K562 (cell line): ENCODE data around the gene BANP. TPM values are rescaled to one million over a fixed set of nuclear protein-coding genes. Genes with fewer than 3 reads are reported as not detected.
"Not testable (repeated sequence)": the region's sequence is repeated elsewhere in the genome, so short reads cannot be mapped to it uniquely, and the experiment has no call there.

Experiments used
- ATAC-seq: fragments of 200-7000 bp; cut with Tn5 transposase; 3 replicates; pipeline ENCODE4 v1.9.1; 2020; ENCODE audit warnings: moderate library complexity
- BruUV-seq: library from RNA; stranded (reverse); fragments of 400-500 nt; replicated peaks from 2 replicates; lab custom pipeline; 2021; lab: Mats Ljungman, UMichigan
- CTCF ChIA-PET: fragments of 300-600 bp; formaldehyde crosslinking; extraction: SDS; loops from one replicate; lab custom pipeline; 2021; ENCODE audit warnings: low intra/inter-chr PET ratio; lab: Yijun Ruan, JAX
- POLR2A ChIA-PET: fragments of 300-600, 350-650 bp; sonication (Branson Sonifier 250); formaldehyde crosslinking; extraction: SDS; loops from one replicate; lab custom pipeline; 2021; ENCODE audit warnings: antibody characterized with exemption, inconsistent platforms; lab: Yijun Ruan, JAX
- DNase-seq, 4 experiments: peaks; one replicate each; pipeline versions ENCODE4 v3.0.0 to v3.0.0-alpha.2; 2011 to 2018; ENCODE audit warnings: low spot score in 3 of 4, mixed read lengths in 3 of 4; ENCODE audit errors: extremely low read depth in 1 of 4
- FAIRE-seq: peaks from 2 replicates; lab custom pipeline; 2011; peaks lifted over from hg19 to GRCh38; lab: Jason Lieb, UNC
- H2AFZ ChIP-seq: 2 replicates; pipeline ENCODE4 v1.6.0; 2011; ENCODE audit warnings: low read depth, low read length, control low read depth, inconsistent platforms
- H3K27ac ChIP-seq: fragments of 200-600 bp; 3 replicates; pipeline ENCODE4 v1.8.0; 2011; ENCODE audit warnings: low read depth, mild to moderate bottlenecking, control low read depth, inconsistent platforms, low read length, moderate library complexity, mixed read lengths; ENCODE audit errors: extremely low read depth
- H3K27me3 ChIP-seq, 2 experiments: fragments of 300-600 bp in 1 of 2; 2 replicates in 1 of 2; 3 replicates in 1 of 2; pipeline versions ENCODE4 v1.6.0 to v1.8.0; 2011; ENCODE audit warnings: inconsistent platforms in 2 of 2, low read length in 2 of 2, mild to moderate bottlenecking in 1 of 2, mixed read lengths in 1 of 2, moderate library complexity in 1 of 2; ENCODE audit not compliant: control insufficient read depth in 2 of 2, insufficient read depth in 2 of 2
- H3K36me3 ChIP-seq: fragments of 300-600 bp; 3 replicates; pipeline ENCODE4 v1.8.0; 2011; ENCODE audit warnings: mild to moderate bottlenecking, low read length, inconsistent platforms; ENCODE audit not compliant: control insufficient read depth, insufficient read depth
- H3K4me1 ChIP-seq, 2 experiments: fragments of 200-600 bp in 1 of 2; replicated peaks in 1 of 2; 2 replicates in 1 of 2; 3 replicates in 1 of 2; pipeline versions ENCODE4 v1.5.1 to v1.8.0; 2011; ENCODE audit warnings: inconsistent platforms in 2 of 2, low read length in 2 of 2, mild to moderate bottlenecking in 1 of 2, mixed read lengths in 1 of 2, moderate library complexity in 1 of 2; ENCODE audit not compliant: control insufficient read depth in 2 of 2, insufficient read depth in 2 of 2
- H3K4me2 ChIP-seq: 2 replicates; pipeline ENCODE4 v1.6.1; 2011; ENCODE audit warnings: low read length, control low read depth, inconsistent platforms, mixed read lengths; ENCODE audit not compliant: insufficient read depth
- H3K4me3 ChIP-seq: fragments of 200-600 bp; sonication (generic), shearing (Covaris generic); 2 replicates; pipeline ENCODE4 v1.5.1; 2016; ENCODE audit warnings: control low read depth, inconsistent platforms
- H3K79me2 ChIP-seq: fragments of 200-600 bp; 3 replicates; pipeline ENCODE4 v1.8.0; 2011; ENCODE audit warnings: low read length, inconsistent platforms; ENCODE audit not compliant: control insufficient read depth, insufficient read depth
- H3K9ac ChIP-seq, 2 experiments: 2 replicates each; pipeline versions ENCODE4 v1.6.0 to v1.6.1; 2011; ENCODE audit warnings: low read depth in 2 of 2, low read length in 2 of 2, control low read depth in 1 of 2, inconsistent platforms in 1 of 2, mild to moderate bottlenecking in 1 of 2, mixed read lengths in 1 of 2; ENCODE audit not compliant: insufficient read depth in 1 of 2
- H3K9me1 ChIP-seq: one replicate; pipeline ENCODE4 v1.6.0; 2011; ENCODE audit warnings: inconsistent platforms, mild to moderate bottlenecking, low read length, moderate library complexity; ENCODE audit not compliant: control insufficient read depth, insufficient read depth
- H3K9me3 ChIP-seq: replicated peaks from 2 replicates; pipeline ENCODE4 v1.5.1; 2011; ENCODE audit warnings: low read depth, low read length, inconsistent platforms; ENCODE audit not compliant: control insufficient read depth, insufficient read depth
- H4K20me1 ChIP-seq: replicated peaks from 2 replicates; pipeline ENCODE4 v1.6.1; 2011; ENCODE audit warnings: low read length, inconsistent platforms, mixed read lengths; ENCODE audit not compliant: control insufficient read depth, insufficient read depth
- AFF1 ChIP-seq, 2 experiments: fragments of 450-650 bp; IDR thresholded peaks; 2 replicates each; pipeline ENCODE4 v1.6.1; 2018; ENCODE audit warnings: mild to moderate bottlenecking in 2 of 2, low read depth in 1 of 2; ENCODE audit not compliant: partially characterized antibody in 2 of 2
- DEAF1 ChIP-seq: fragments of 450-650 bp; formaldehyde crosslinking; IDR thresholded peaks from 2 replicates; pipeline ENCODE4 v1.4.0; 2020; ENCODE audit warnings: mild to moderate bottlenecking, moderate library complexity
- SIN3B ChIP-seq: fragments of 450-650 bp; IDR thresholded peaks from 2 replicates; pipeline ENCODE4 v1.6.1; 2017; ENCODE audit warnings: low read depth, mild to moderate bottlenecking, moderate library complexity
- WGBS: fragments of 100-300 bp; shearing (Covaris generic); methylation state at CpG from one replicate; pipeline ENCODE4 v1.1.6; 2016; ENCODE audit warnings: low coverage, mixed read lengths; ENCODE audit not compliant: insufficient coverage; ENCODE audit errors: missing lambda C conversion rate; 5-methylcytosine and 5-hydroxymethylcytosine counted together
- in situ Hi-C: fragments of 300-500 bp; cut with MboI; formaldehyde crosslinking; loops from 4 replicates; pipeline ENCODE4 v1.15.0; 2018; ENCODE audit warnings: inconsistent platforms, mixed read lengths
- intact Hi-C: fragments of 100-400 bp; cut with micrococcal nuclease; formaldehyde crosslinking; loops from 2 replicates; pipeline ENCODE4 v1.14.2; 2022
- polyA plus RNA-seq, 8 experiments: library from polyadenylated mRNA; depleted of rRNA in 4 of 8; stranded (reverse) in 5 of 8; unstranded in 3 of 8; fragments of >200 nt; fragmentation: Nextera tagmentation in 2 of 8; fragmentation: Illumina TruSeq in 1 of 8; extraction: Ambion mirVana in 2 of 8; extraction: Trizol in 1 of 8; gene quantifications; 2 replicates each; pipeline versions ENCODE4 v1.2.1 to v1.2.3, GENCODE V29; 2011 to 2014; ENCODE audit warnings: inconsistent platforms in 1 of 8, missing spikeins in 1 of 8
- total RNA-seq, 7 experiments: library from RNA; depleted of rRNA in 6 of 7; stranded (reverse); fragments of >200 nt in 6 of 7; fragmentation: Illumina TruSeq in 2 of 7; extraction: Trizol in 2 of 7; gene quantifications; 2 replicates each; pipeline versions ENCODE4 v1.2.1 to v1.2.3, GENCODE V29; 2011 to 2021; ENCODE audit warnings: low replicate concordance in 1 of 7
- TF ChIP-seq, protein P1 (sequence below): fragments of 450-650 bp; IDR thresholded peaks from 2 replicates; pipeline ENCODE4 v1.6.1; 2016

The BANP gene
- total and polyA plus RNA-seq, 9 of the 15 experiments (the other 6 are each of a cell fraction or from before 2014, with no cell fraction given) = 4.6 to 22.1 (median 15.6) TPM

- 0 out of 2 replicates have a peak, but pooled peaks cover 5% of the 10 kb centered on the region for H4K20me1 ChIP-seq
- no peaks in the 10 kb centered on the region for H3K36me3 ChIP-seq
- no peak overlapping the region for H2AFZ ChIP-seq
- no peaks in the 10 kb centered on the region for H3K79me2 ChIP-seq
- TF ChIP-seq, protein P1, sequence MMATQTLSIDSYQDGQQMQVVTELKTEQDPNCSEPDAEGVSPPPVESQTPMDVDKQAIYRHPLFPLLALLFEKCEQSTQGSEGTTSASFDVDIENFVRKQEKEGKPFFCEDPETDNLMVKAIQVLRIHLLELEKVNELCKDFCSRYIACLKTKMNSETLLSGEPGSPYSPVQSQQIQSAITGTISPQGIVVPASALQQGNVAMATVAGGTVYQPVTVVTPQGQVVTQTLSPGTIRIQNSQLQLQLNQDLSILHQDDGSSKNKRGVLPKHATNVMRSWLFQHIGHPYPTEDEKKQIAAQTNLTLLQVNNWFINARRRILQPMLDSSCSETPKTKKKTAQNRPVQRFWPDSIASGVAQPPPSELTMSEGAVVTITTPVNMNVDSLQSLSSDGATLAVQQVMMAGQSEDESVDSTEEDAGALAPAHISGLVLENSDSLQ = no peak
- TF ChIP-seq SIN3B (no peak), DEAF1 (CRISPR knock-in tag) (no peak), AFF1 (IDR thresholded peaks at IDR 0.05; ENCODE audit: low read depth in 1 of 2, partially characterized antibody in 2 of 2) (no peak)
- H3K9me3 ChIP-seq = 0 out of 2 replicates have a peak, but pooled peaks cover 2% of the 10 kb centered on the region
- in situ Hi-C loops = no loop called here
- peaks cover 7 to 52% of the 10 kb centered on the region in 2 experiments; a peak in 4 of 5 replicates for H3K27me3 ChIP-seq
- POLR2A ChIA-PET = no interaction called here
- CTCF ChIA-PET = no interaction called here
- no peaks in the 10 kb centered on the region for H3K9me1 ChIP-seq
- WGBS = 13% methylated on average over 11 of the region's 12 CpGs
- no peak overlapping the region for H3K27ac ChIP-seq
- no peak for DNase-seq
- no peak for ATAC-seq
- intact Hi-C loops = no loop called here
- no TSS peak for BruUV-seq
- H3K9ac ChIP-seq = no peak overlapping the region
- FAIRE-seq = no peak
- H3K4me1 ChIP-seq = peaks cover 0 to 4% of the 10 kb centered on the region in 2 experiments; a peak in 2 of 5 replicates
- no peak overlapping the region for H3K4me2 ChIP-seq
- no peak overlapping the region for H3K4me3 ChIP-seq
These were observed 157.5 kb downstream of the BANP start for GRCh38 chr16:88108762-88109161.

- intact Hi-C loops, FAIRE-seq, H2AFZ ChIP-seq, DNase-seq, H3K4me1 ChIP-seq, H3K27ac ChIP-seq, CTCF ChIA-PET, in situ Hi-C loops, POLR2A ChIA-PET, H3K9ac ChIP-seq, H3K4me3 ChIP-seq, H3K9me3 ChIP-seq, H3K9me1 ChIP-seq, H3K4me2 ChIP-seq, H3K36me3 ChIP-seq, BruUV-seq, H4K20me1 ChIP-seq, H3K79me2 ChIP-seq: not testable (repeated sequence)
- 4% methylated on average over 18 of the region's 28 CpGs for WGBS
- ATAC-seq = peak; percentile 26; the same call in 1 of the 3 replicates
- peaks cover 7 to 53% of the 10 kb centered on the region in 2 experiments; a peak in 4 of 5 replicates for H3K27me3 ChIP-seq
These were observed 158.7 kb downstream of the BANP start for GRCh38 chr16:88109726-88110621.
